AG04449 (cell line): ENCODE data around the gene CADPS.

ENCODE experiments used
- CTCF ChIA-PET: fragments of 350-600 bp; formaldehyde crosslinking; extraction: SDS; loops from one replicate; lab custom pipeline; 2021; ENCODE audit warnings: antibody characterized with exemption; lab: Yijun Ruan, JAX
- POLR2A ChIA-PET: fragments of 400-600, 350-600 bp; formaldehyde crosslinking; extraction: SDS; loops from one replicate; lab custom pipeline; 2020; ENCODE audit warnings: antibody characterized with exemption, inconsistent platforms; lab: Yijun Ruan, JAX
- DNase-seq: peaks from one replicate; pipeline ENCODE4 v3.0.0-alpha.2; 2010; ENCODE audit warnings: low read depth, low spot score
- H3K4me3 ChIP-seq: 2 replicates; pipeline ENCODE4 v1.5.1; 2011; ENCODE audit warnings: low read depth, mild to moderate bottlenecking, control low read depth, low read length
- CTCF ChIP-seq: IDR thresholded peaks from one replicate; pipeline ENCODE4 v1.5.1; 2011; ENCODE audit warnings: mild to moderate bottlenecking, moderate library complexity, low read length, control low read depth, inconsistent platforms; ENCODE audit not compliant: insufficient read depth; ENCODE audit errors: missing control alignments

CADPS gene

GRCh38 chr3:62559831-62560445 is 315.3 kb downstream of the CADPS start:
- CTCF ChIA-PET, result interaction anchor here (0.6 to 6.8 kb wide), 13 partner anchors 10 to 362 kb away, joined by 3 to 112 read pairs (median 6); no protein-coding TSS in a partner anchor
- peak; percentile 42 for TF ChIP-seq CTCF
- no peak for DNase-seq

GRCh38 chr3:62558549-62559112 is 316.6 kb downstream of the CADPS start:
- H3K4me3 ChIP-seq, result no peak overlapping the region
- no peak for DNase-seq
- CTCF ChIA-PET, result interaction anchor here (0.8 to 6.8 kb wide), 11 partner anchors 11 to 361 kb away, joined by 3 to 112 read pairs (median 6); no protein-coding TSS in a partner anchor
- POLR2A ChIA-PET, result no interaction called here
- peak; percentile 39 for TF ChIP-seq CTCF

More at GRCh38 chr3:62559831-62560445, 315.3 kb downstream of the CADPS start:
- POLR2A ChIA-PET, result no interaction called here
- no peak overlapping the region for H3K4me3 ChIP-seq

GRCh38 chr3:62557983-62558382 is 317.2 kb downstream of the CADPS start:
- ChIA-PET POLR2A (no interaction called here), CTCF (interaction anchor here (1.0 to 6.8 kb wide), 8 partner anchors 13 to 360 kb away, joined by 3 to 112 read pairs (median 6); no protein-coding TSS in a partner anchor)
- no peak overlapping the region for H3K4me3 ChIP-seq
- no peak for TF ChIP-seq CTCF
- DNase-seq, result no peak

- DNase-seq, result no peak
- TF ChIP-seq CTCF, result no peak
- ChIA-PET POLR2A (no interaction called here), CTCF (interaction anchor here (1.1 to 6.8 kb wide), 6 partner anchors 30 to 356 kb away, joined by 3 to 112 read pairs (median 6); no protein-coding TSS in a partner anchor)
- H3K4me3 ChIP-seq, result no peak overlapping the region
Observed at GRCh38 chr3:62557450-62557849, 317.8 kb downstream of the CADPS start.

- TF ChIP-seq CTCF, result no peak
- no peak for DNase-seq
- ChIA-PET POLR2A (no interaction called here), CTCF (interaction anchor here (0.8 to 6.8 kb wide), 4 partner anchors 13 to 355 kb away, joined by 3 to 112 read pairs (median 26); no protein-coding TSS in a partner anchor)
- no peak overlapping the region for H3K4me3 ChIP-seq
Observed at GRCh38 chr3:62556121-62556815, 318.9 kb downstream of the CADPS start.
